ENCODE data around the gene SLC4A5.
A peak's percentile ranks its signal among the peaks of the same experiment; 100 is the strongest.

SLC4A5 gene

GRCh38 chr2:74343316-74343715 lies at the start of gene SLC4A5:
Gene SLC4A5 (minus strand): TSS chr2:74343416. CDS start chr2:74315023, 28,393 bp downstream.
- no peak for DNase-seq

GRCh38 chr2:74392449-74392743 lies 49.2 kb upstream of the SLC4A5 start:
- DNase-seq = no peak

- peak; percentile 33 to 47 for DNase-seq
Observed at GRCh38 chr2:74391580-74392448, 48.6 kb upstream of the SLC4A5 start.

GRCh38 chr2:74391209-74391579 lies 48.0 kb upstream of the SLC4A5 start:
- no peak for DNase-seq

GRCh38 chr2:74390606-74391005 lies 47.4 kb upstream of the SLC4A5 start:
- no peak for DNase-seq

GRCh38 chr2:74387346-74387745 lies 44.1 kb upstream of the SLC4A5 start:
- DNase-seq = no peak

GRCh38 chr2:74385396-74385795 lies 42.2 kb upstream of the SLC4A5 start:
- no peak for DNase-seq

GRCh38 chr2:74384051-74384450 lies 40.8 kb upstream of the SLC4A5 start:
- DNase-seq = no peak

- DNase-seq = no peak
Observed at GRCh38 chr2:74383254-74383653, 40.0 kb upstream of the SLC4A5 start.

- no peak for DNase-seq
Observed at GRCh38 chr2:74381751-74382150, 38.5 kb upstream of the SLC4A5 start.

- DNase-seq = no peak
Observed at GRCh38 chr2:74379851-74380789, 36.9 kb upstream of the SLC4A5 start, which contains the start of gene DCTN1. Gene DCTN1 (minus strand): TSS chr2:74380311. CDS start chr2:74380037, 274 bp downstream.

GRCh38 chr2:74378007-74378406 lies 34.8 kb upstream of the SLC4A5 start:
- DNase-seq = no peak

- no peak for DNase-seq
Observed at GRCh38 chr2:74375838-74376237, 32.6 kb upstream of the SLC4A5 start.

- peak; percentile 44 to 63 for DNase-seq
Observed at GRCh38 chr2:74374509-74375205, 31.4 kb upstream of the SLC4A5 start.

- DNase-seq = no peak
Observed at GRCh38 chr2:74373985-74374384, 30.8 kb upstream of the SLC4A5 start.

GRCh38 chr2:74373221-74373676 lies 30.0 kb upstream of the SLC4A5 start:
- peak; percentile 74 to 76 for DNase-seq

GRCh38 chr2:74372674-74373073 lies 29.5 kb upstream of the SLC4A5 start:
- no peak for DNase-seq

- DNase-seq = no peak
Observed at GRCh38 chr2:74371421-74371820, 28.2 kb upstream of the SLC4A5 start.

GRCh38 chr2:74369976-74370375 lies 26.8 kb upstream of the SLC4A5 start:
- DNase-seq = no peak

- no peak for DNase-seq
Observed at GRCh38 chr2:74368499-74368898, 25.3 kb upstream of the SLC4A5 start.

- no peak for DNase-seq
Observed at GRCh38 chr2:74367789-74368188, 24.6 kb upstream of the SLC4A5 start.

GRCh38 chr2:74366036-74366435 lies 22.8 kb upstream of the SLC4A5 start:
- no peak for DNase-seq

All from NCI-H187 (cell line).